HepG2 (cell line): ENCODE measurements around the gene GPR33. TPM values are rescaled to one million over a fixed set of nuclear protein-coding genes. Genes with fewer than 3 reads are reported as not detected.

Experiments
- AFF4 ChIP-seq: sonication (generic); formaldehyde crosslinking; IDR thresholded peaks from 2 replicates; pipeline ENCODE4 v1.4.0; 2020; ENCODE audit warnings: missing genetic modification reagents
- AGO1 ChIP-seq: fragments of 200-400 bp; formaldehyde crosslinking; IDR thresholded peaks from 2 replicates; pipeline ENCODE4 v1.6.1; 2017; ENCODE audit warnings: mild to moderate bottlenecking, low read depth, low read length, moderate library complexity; ENCODE audit not compliant: poor library complexity, severe bottlenecking
- CBX5 ChIP-seq: sonication (generic); formaldehyde crosslinking; IDR thresholded peaks from 2 replicates; pipeline ENCODE4 v1.4.0; 2020; ENCODE audit warnings: missing genetic modification reagents, borderline replicate concordance
- CHCHD3 ChIP-seq: sonication (generic); formaldehyde crosslinking; IDR thresholded peaks from 2 replicates; pipeline ENCODE4 v1.8.0; 2022; ENCODE audit warnings: mild to moderate bottlenecking, missing genetic modification reagents, moderate library complexity
- CREM ChIP-seq, 2 experiments: sonication (generic) in 1 of 2; formaldehyde crosslinking in 1 of 2; IDR thresholded peaks; 2 replicates each; pipeline versions ENCODE4 v1.4.0 to v1.6.1; 2016 to 2020; ENCODE audit warnings: antibody characterized with exemption in 1 of 2, mild to moderate bottlenecking in 1 of 2, missing genetic modification reagents in 1 of 2
- CTCF ChIP-seq: sonication (generic); formaldehyde crosslinking; IDR thresholded peaks from 2 replicates; pipeline ENCODE4 v1.5.0; 2020; ENCODE audit warnings: mild to moderate bottlenecking, missing genetic modification reagents, moderate library complexity
- HNRNPUL1 ChIP-seq: fragments of 200-400 bp; formaldehyde crosslinking; IDR thresholded peaks from 2 replicates; pipeline ENCODE4 v1.6.1; 2017; ENCODE audit warnings: low read depth, mild to moderate bottlenecking, low read length, moderate library complexity
- HOXA7 ChIP-seq: sonication (generic); formaldehyde crosslinking; IDR thresholded peaks from 2 replicates; pipeline ENCODE4 v1.8.1; 2022; ENCODE audit warnings: mild to moderate bottlenecking, missing genetic modification reagents, moderate library complexity
- JARID2 ChIP-seq: sonication (generic); formaldehyde crosslinking; IDR thresholded peaks from 2 replicates; pipeline ENCODE4 v1.8.1; 2023; ENCODE audit warnings: missing genetic modification reagents, inconsistent platforms; ENCODE audit not compliant: insufficient replicate concordance
- MED13 ChIP-seq: sonication (generic); formaldehyde crosslinking; IDR thresholded peaks from 2 replicates; pipeline ENCODE4 v1.5.0; 2020; ENCODE audit warnings: missing genetic modification reagents
- MIXL1 ChIP-seq: IDR thresholded peaks from 2 replicates; pipeline ENCODE4 v1.6.1; 2016
- NAIF1 ChIP-seq: sonication (generic); formaldehyde crosslinking; IDR thresholded peaks from 2 replicates; pipeline ENCODE4 v1.5.0; 2020; ENCODE audit warnings: mild to moderate bottlenecking, missing genetic modification reagents, borderline replicate concordance
- NFE2 ChIP-seq: sonication (generic); formaldehyde crosslinking; IDR thresholded peaks from 2 replicates; pipeline ENCODE4 v1.4.0; 2020; ENCODE audit warnings: missing genetic modification reagents
- POGZ ChIP-seq: sonication (generic); formaldehyde crosslinking; IDR thresholded peaks from 2 replicates; pipeline ENCODE4 v1.4.0; 2020; ENCODE audit warnings: mild to moderate bottlenecking, missing genetic modification reagents
- SIX1 ChIP-seq: sonication (generic); formaldehyde crosslinking; IDR thresholded peaks from 2 replicates; pipeline ENCODE4 v1.4.0; 2020; ENCODE audit warnings: missing genetic modification reagents, borderline replicate concordance
- ZBTB20 ChIP-seq: sonication (generic); formaldehyde crosslinking; IDR thresholded peaks from 2 replicates; pipeline ENCODE4 v1.8.1; 2023; ENCODE audit warnings: missing genetic modification reagents, low read depth, mild to moderate bottlenecking, borderline replicate concordance
- ZBTB38 ChIP-seq: sonication (generic); formaldehyde crosslinking; IDR thresholded peaks from 2 replicates; pipeline ENCODE4 v1.5.1; 2020; ENCODE audit warnings: mild to moderate bottlenecking, missing genetic modification reagents
- ZFP36L2 ChIP-seq: sonication (generic); formaldehyde crosslinking; IDR thresholded peaks from 2 replicates; pipeline ENCODE4 v1.4.0; 2020; ENCODE audit warnings: missing genetic modification reagents
- ZKSCAN5 ChIP-seq: sonication (generic); formaldehyde crosslinking; IDR thresholded peaks from 2 replicates; pipeline ENCODE4 v1.5.1; 2020; ENCODE audit warnings: mild to moderate bottlenecking, missing genetic modification reagents
- ZNF230 ChIP-seq: sonication (generic); formaldehyde crosslinking; IDR thresholded peaks from 2 replicates; pipeline ENCODE4 v1.4.0; 2020; ENCODE audit warnings: mild to moderate bottlenecking, missing genetic modification reagents
- ZNF34 ChIP-seq: sonication (generic); formaldehyde crosslinking; IDR thresholded peaks from 2 replicates; pipeline ENCODE4 v1.4.0; 2020; ENCODE audit warnings: mild to moderate bottlenecking, missing genetic modification reagents, borderline replicate concordance
- ZNF460 ChIP-seq: sonication (generic); formaldehyde crosslinking; IDR thresholded peaks from 2 replicates; pipeline ENCODE4 v1.5.1; 2020; ENCODE audit warnings: missing genetic modification reagents, mild to moderate bottlenecking, borderline replicate concordance
- ZNF484 ChIP-seq: sonication (generic); formaldehyde crosslinking; IDR thresholded peaks from 2 replicates; pipeline ENCODE4 v1.5.1; 2020; ENCODE audit warnings: mild to moderate bottlenecking, low read depth, missing genetic modification reagents, borderline replicate concordance
- ZNF558 ChIP-seq: sonication (generic); formaldehyde crosslinking; IDR thresholded peaks from 2 replicates; pipeline ENCODE4 v1.9.0; 2022; ENCODE audit warnings: mild to moderate bottlenecking, missing genetic modification reagents, borderline replicate concordance
- ZNF605 ChIP-seq: sonication (generic); formaldehyde crosslinking; IDR thresholded peaks from 2 replicates; pipeline ENCODE4 v1.8.0; 2022; ENCODE audit warnings: mild to moderate bottlenecking, missing genetic modification reagents
- polyA plus RNA-seq, 8 experiments: library from polyadenylated mRNA; depleted of rRNA in 3 of 8; stranded (reverse) in 7 of 8; unstranded in 1 of 8; fragments of >200 nt; fragmentation: Illumina TruSeq in 4 of 8; extraction: Trizol in 4 of 8; gene quantifications; 2 replicates each; pipeline versions ENCODE4 v1.2.1 to v1.2.3, GENCODE V29; 2011 to 2016; ENCODE audit warnings: low read depth in 4 of 8, missing spikeins in 1 of 8, mixed read lengths in 1 of 8; ENCODE audit not compliant: insufficient read depth in 1 of 8
- total RNA-seq, 5 experiments: library from RNA; depleted of rRNA; stranded (reverse); fragments of >200 nt; fragmentation: Illumina TruSeq; extraction: Trizol; gene quantifications; 2 replicates each; pipeline ENCODE4 v1.2.3, GENCODE V29; 2016; ENCODE audit warnings: low read depth in 1 of 5

GPR33 gene
- total and polyA plus RNA-seq, 2 of the 13 experiments (the other 11 are each of a cell fraction or from before 2014, with no cell fraction given): not detected

DNA sequence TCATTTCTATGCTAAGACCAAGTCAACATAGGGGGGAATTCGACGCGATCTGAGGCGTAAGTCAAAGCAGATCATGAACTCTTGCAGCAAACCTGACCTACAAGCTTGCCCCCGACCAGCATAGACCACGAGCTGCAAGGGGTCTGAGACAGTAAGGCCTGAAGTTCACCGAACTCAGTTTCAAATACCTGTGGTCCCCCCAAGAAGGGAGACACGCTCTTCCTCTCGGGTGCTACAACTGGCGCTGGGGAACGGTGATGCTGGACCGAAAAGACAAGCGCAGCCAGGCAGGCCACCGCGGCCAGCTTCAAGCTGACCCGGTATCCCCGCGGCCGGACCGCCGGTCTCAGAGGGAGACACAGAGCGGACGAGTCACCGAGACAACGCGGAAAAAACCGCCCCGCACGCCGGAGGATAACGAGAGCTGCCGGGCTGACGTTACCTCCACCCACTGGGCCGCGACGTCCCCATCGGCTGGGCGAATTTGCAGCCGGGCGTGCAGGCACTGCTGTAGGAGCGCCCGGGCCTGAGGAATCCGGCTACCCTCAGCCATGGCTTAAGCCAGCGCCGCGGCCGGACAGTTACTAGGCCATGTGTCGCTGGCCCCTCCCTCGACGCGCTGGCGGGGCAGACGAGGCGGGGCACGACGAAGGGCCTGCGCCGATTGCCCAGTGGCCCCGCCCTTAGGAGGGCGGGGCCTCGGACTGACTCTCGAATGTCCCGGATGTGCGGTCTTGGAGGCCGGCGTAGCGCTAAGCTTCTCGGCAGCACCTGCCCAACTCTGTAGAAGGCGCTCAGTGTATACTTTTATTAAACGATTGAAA is 30.8 kb downstream of the GPR33 start, which contains the start of gene DTD2 (continued):
- peak; percentile 92 for TF ChIP-seq AGO1
- TF ChIP-seq HNRNPUL1: peak; percentile 68; the same call in 1 of the 2 replicates
- no peak for TF ChIP-seq JARID2 (CRISPR knock-in tag)
- TF ChIP-seq ZNF484 (CRISPR knock-in tag): peak; percentile 98; the same call in 1 of the 2 replicates
- peak; percentile 100 for TF ChIP-seq ZNF605 (CRISPR knock-in tag)
- peak; percentile 10; the same call in 1 of the 2 replicates for TF ChIP-seq SIX1 (CRISPR knock-in tag)
- TF ChIP-seq ZNF460 (CRISPR knock-in tag): peak; percentile 77; the same call in 1 of the 2 replicates
- peak; percentile 100 for TF ChIP-seq ZNF34 (CRISPR knock-in tag)
- no peak for TF ChIP-seq HOXA7 (CRISPR knock-in tag)
- TF ChIP-seq ZNF558 (CRISPR knock-in tag): peak; percentile 100; the same call in 1 of the 2 replicates
- TF ChIP-seq ZNF230 (CRISPR knock-in tag): peak; percentile 100
- peak; percentile 100 for TF ChIP-seq CHCHD3 (CRISPR knock-in tag)
- no peak; the same call in 1 of the 2 replicates for TF ChIP-seq ZFP36L2
- peak; percentile 93 for TF ChIP-seq ZKSCAN5 (CRISPR knock-in tag)
- no peak; the same call in 1 of the 2 replicates for TF ChIP-seq NFE2 (CRISPR knock-in tag)
- TF ChIP-seq CBX5 (CRISPR knock-in tag): peak; percentile 94
- TF ChIP-seq POGZ (CRISPR knock-in tag): peak; percentile 99
- TF ChIP-seq AFF4 (CRISPR knock-in tag): peak; percentile 92
- TF ChIP-seq CREM (IDR thresholded peaks at IDR 0.05): no peak
- 0 out of 2 replicates have a peak, but pooled peaks have one; percentile 63 for TF ChIP-seq CREM (CRISPR knock-in tag; IDR thresholded peaks at IDR 0.05)
- TF ChIP-seq ZBTB38 (CRISPR knock-in tag): peak; percentile 100
- TF ChIP-seq MIXL1 (CRISPR knock-in tag): peak; percentile 70
- peak; percentile 95 for TF ChIP-seq MED13 (CRISPR knock-in tag)
- peak; percentile 100 for TF ChIP-seq ZBTB20 (CRISPR knock-in tag)
- TF ChIP-seq CTCF: no peak
- TF ChIP-seq NAIF1: peak; percentile 98
